ENCODE data around the gene ZNF839.

DNA sequence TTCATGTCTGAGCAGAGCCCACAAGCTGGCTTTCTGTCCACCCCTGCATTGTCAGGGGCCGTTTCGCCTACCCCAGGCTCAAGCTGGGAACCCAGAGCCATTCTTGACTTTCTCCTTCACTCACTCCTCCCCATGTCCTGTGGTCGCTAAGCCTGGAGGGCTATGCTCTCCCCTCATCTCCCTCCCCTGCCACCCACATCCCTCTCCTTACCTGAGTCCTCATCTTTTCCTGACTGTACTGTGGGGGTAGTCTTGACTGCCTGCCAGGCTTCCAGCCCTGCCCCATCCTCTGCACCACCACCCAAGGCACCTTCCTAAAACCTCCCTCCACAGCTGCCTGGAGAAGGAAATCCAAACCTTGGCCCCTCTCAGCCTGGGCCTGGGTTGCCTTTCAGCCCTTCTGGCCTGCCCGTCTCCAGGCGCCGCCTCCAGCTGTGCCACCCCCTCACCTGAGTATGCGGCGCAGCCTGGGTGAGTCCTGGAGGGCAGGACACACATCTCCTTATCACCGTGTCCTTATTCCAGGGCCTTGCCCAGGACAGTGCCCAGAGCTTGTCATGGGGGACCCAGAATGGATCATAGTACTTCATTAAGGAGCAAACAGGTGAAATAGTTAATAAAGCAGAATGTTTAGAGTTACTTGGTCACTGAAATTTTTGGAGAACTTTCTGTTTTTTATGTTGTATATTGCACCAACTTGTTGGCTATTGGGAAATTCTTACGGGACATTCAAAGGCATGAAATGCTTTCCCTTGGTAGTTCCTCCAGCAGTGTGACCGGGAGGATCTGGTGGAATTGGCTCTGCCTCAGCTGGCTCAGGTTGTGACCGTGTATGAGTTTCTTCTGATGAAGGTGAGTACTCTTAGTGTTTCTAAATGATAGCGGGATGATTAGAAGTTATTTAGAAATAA, 14.5 kb downstream of the ZNF839 start:
- TF ChIP-seq, protein P1, sequence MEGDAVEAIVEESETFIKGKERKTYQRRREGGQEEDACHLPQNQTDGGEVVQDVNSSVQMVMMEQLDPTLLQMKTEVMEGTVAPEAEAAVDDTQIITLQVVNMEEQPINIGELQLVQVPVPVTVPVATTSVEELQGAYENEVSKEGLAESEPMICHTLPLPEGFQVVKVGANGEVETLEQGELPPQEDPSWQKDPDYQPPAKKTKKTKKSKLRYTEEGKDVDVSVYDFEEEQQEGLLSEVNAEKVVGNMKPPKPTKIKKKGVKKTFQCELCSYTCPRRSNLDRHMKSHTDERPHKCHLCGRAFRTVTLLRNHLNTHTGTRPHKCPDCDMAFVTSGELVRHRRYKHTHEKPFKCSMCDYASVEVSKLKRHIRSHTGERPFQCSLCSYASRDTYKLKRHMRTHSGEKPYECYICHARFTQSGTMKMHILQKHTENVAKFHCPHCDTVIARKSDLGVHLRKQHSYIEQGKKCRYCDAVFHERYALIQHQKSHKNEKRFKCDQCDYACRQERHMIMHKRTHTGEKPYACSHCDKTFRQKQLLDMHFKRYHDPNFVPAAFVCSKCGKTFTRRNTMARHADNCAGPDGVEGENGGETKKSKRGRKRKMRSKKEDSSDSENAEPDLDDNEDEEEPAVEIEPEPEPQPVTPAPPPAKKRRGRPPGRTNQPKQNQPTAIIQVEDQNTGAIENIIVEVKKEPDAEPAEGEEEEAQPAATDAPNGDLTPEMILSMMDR (IDR thresholded peaks at IDR 0.05; ENCODE audit: low read length), result no peak
- no peak for TF ChIP-seq EZH2 (optimal IDR thresholded peaks at IDR 0.05; ENCODE audit: low read depth, low read length)
- no peak for TF ChIP-seq EZH2phosphoT487 (IDR thresholded peaks at IDR 0.05; ENCODE audit: low read length)
